AG10803 (cell line): ENCODE results near the gene MRPL9.

Experiments
- DNase-seq: peaks from one replicate; pipeline ENCODE4 v3.0.0; 2010; ENCODE audit warnings: low read depth
- H3K4me3 ChIP-seq: 2 replicates; pipeline ENCODE4 v1.5.1; 2011; ENCODE audit warnings: mild to moderate bottlenecking, low read length, control low read depth
- CTCF ChIP-seq: conservative IDR thresholded peaks from 2 replicates; pipeline ENCODE4 v1.5.1; 2011; ENCODE audit warnings: mild to moderate bottlenecking, low read length, control low read depth, inconsistent platforms

MRPL9 gene

GRCh38 chr1:151714820-151715725 is 48.2 kb downstream of the MRPL9 start:
- no peak overlapping the region for H3K4me3 ChIP-seq
- no peak for TF ChIP-seq CTCF
- no peak for DNase-seq

- H3K4me3 ChIP-seq: no peak overlapping the region
- no peak for DNase-seq
- no peak for TF ChIP-seq CTCF
Measured at GRCh38 chr1:151713874-151714273, 49.4 kb downstream of the MRPL9 start.

- H3K4me3 ChIP-seq: no peak overlapping the region
- TF ChIP-seq CTCF: no peak
- DNase-seq: no peak
Measured at GRCh38 chr1:151713044-151713443, 50.3 kb downstream of the MRPL9 start.

- H3K4me3 ChIP-seq: no peak overlapping the region
- no peak for DNase-seq
Measured at GRCh38 chr1:151711951-151712350, 51.3 kb downstream of the MRPL9 start.

GRCh38 chr1:151711044-151711800 is 52.1 kb downstream of the MRPL9 start:
- H3K4me3 ChIP-seq: no peak overlapping the region
- no peak for DNase-seq
- no peak for TF ChIP-seq CTCF

More at GRCh38 chr1:151711951-151712350, 51.3 kb downstream of the MRPL9 start:
- TF ChIP-seq CTCF: no peak

GRCh38 chr1:151710187-151710840 is 53.0 kb downstream of the MRPL9 start:
- no peak overlapping the region for H3K4me3 ChIP-seq
- no peak for TF ChIP-seq CTCF
- DNase-seq: peak; percentile 29
